Adrenal gland (tissue), 5 donors: ENCODE measurements around the gene TNIK.

Source experiments
- CTCF ChIP-seq, 6 experiments: fragments of 450-650 bp in 4 of 6; fragments of 200-600 bp in 2 of 6; sonication (generic) in 1 of 6; IDR thresholded peaks; 1 replicate in 5 of 6; 2 replicates in 1 of 6; pipeline versions ENCODE4 v1.5.1 to v1.8.0; 2016 to 2021; ENCODE audit warnings: antibody characterized with exemption in 6 of 6, mild to moderate bottlenecking in 2 of 6, moderate library complexity in 1 of 6
- POLR2A ChIP-seq, 2 donors: fragments of 450-650 bp; IDR thresholded peaks; one replicate each; pipeline ENCODE4 v1.6.1; 2017; ENCODE audit warnings: antibody characterized with exemption in 2 of 2, mild to moderate bottlenecking in 2 of 2, moderate library complexity in 1 of 2
- donor health status: DM: no; HTN: no; CAD: no.

- TF ChIP-seq POLR2A (IDR thresholded peaks at IDR 0.05) = no peak
- no peak for TF ChIP-seq CTCF (IDR thresholded peaks at IDR 0.05)
These were observed 398.5 kb downstream of the TNIK start for GRCh38 chr3:171061749-171062148.
